Keratinocyte (primary cell): ENCODE data around the gene SLK.

ENCODE experiments used
- CTCF ChIP-seq, 3 experiments: IDR thresholded peaks in 1 of 3; conservative IDR thresholded peaks in 1 of 3; optimal IDR thresholded peaks in 1 of 3; 2 replicates in 2 of 3; 3 replicates in 1 of 3; pipeline versions ENCODE3 to v1.5.1; 2011; ENCODE audit warnings: low read length in 3 of 3, mild to moderate bottlenecking in 3 of 3, moderate library complexity in 2 of 3, control low read depth in 1 of 3, inconsistent platforms in 1 of 3; ENCODE audit not compliant: insufficient read depth in 2 of 3; ENCODE audit errors: extremely low read depth in 1 of 3
- EZH2 ChIP-seq: IDR thresholded peaks from one replicate; pipeline ENCODE4 v1.6.1; 2012; ENCODE audit warnings: inconsistent platforms, mild to moderate bottlenecking, low read length, moderate library complexity

- no peak for TF ChIP-seq CTCF (optimal IDR thresholded peaks at IDR 0.05 in 1 of 3, IDR thresholded peaks at IDR 0.05 in 1 of 3, conservative IDR thresholded peaks at IDR 0.05 in 1 of 3; ENCODE audit: extremely low read depth in 1 of 3, insufficient read depth in 2 of 3, low read length in 3 of 3)
- TF ChIP-seq EZH2 = no peak
These were observed 45.7 kb upstream of the SLK start for GRCh38 chr10:103921248-103921647.
